Muscle layer of colon (tissue), 2 donors: ENCODE data around the gene SQSTM1.
"Not testable (repeated sequence)": the region's sequence is repeated elsewhere in the genome, so short reads cannot be mapped to it uniquely, and the experiment has no call there.

Experiments
- H3K27ac ChIP-seq: one replicate; pipeline ENCODE4 v1.7.0; 2013; ENCODE audit warnings: low read depth, mild to moderate bottlenecking, low read length, moderate library complexity
- H3K27me3 ChIP-seq, 2 donors: one replicate each; pipeline ENCODE4 v1.7.0; 2013; ENCODE audit warnings: low read length in 2 of 2, mild to moderate bottlenecking in 2 of 2; ENCODE audit not compliant: insufficient read depth in 2 of 2, control insufficient read depth in 1 of 2
- H3K36me3 ChIP-seq: one replicate; pipeline ENCODE4 v1.7.0; 2013; ENCODE audit warnings: mild to moderate bottlenecking, low read length; ENCODE audit not compliant: insufficient read depth
- H3K4me1 ChIP-seq: one replicate; pipeline ENCODE4 v1.7.0; 2013; ENCODE audit warnings: mild to moderate bottlenecking, low read length; ENCODE audit not compliant: insufficient read depth
- H3K4me3 ChIP-seq, 2 donors: one replicate each; pipeline ENCODE4 v1.7.0; 2013; ENCODE audit warnings: low read length in 2 of 2, low read depth in 1 of 2, mild to moderate bottlenecking in 1 of 2, moderate library complexity in 1 of 2
- H3K9ac ChIP-seq: one replicate; pipeline ENCODE4 v1.7.0; 2013; ENCODE audit warnings: low read length
- H3K9me3 ChIP-seq: one replicate; pipeline ENCODE4 v1.7.0; 2013; ENCODE audit warnings: mild to moderate bottlenecking, low read length
- donor health status: abdominal sarcoma.
- donor health status: Adenocarcinoma of cecum.

SQSTM1 gene

GRCh38 chr5:179866241-179867078 lies 45.8 kb downstream of the SQSTM1 start:
- Histone ChIP-seq H3K4me3 (no peak overlapping the region), H3K27me3 (no peaks in the 10 kb centered on the region), H3K9me3 (no peaks in the 10 kb centered on the region), H3K36me3 (peaks cover 36% of the 10 kb centered on the region), H3K27ac (no peak overlapping the region), H3K9ac (no peak overlapping the region), H3K4me1 (no peaks in the 10 kb centered on the region)

DNA sequence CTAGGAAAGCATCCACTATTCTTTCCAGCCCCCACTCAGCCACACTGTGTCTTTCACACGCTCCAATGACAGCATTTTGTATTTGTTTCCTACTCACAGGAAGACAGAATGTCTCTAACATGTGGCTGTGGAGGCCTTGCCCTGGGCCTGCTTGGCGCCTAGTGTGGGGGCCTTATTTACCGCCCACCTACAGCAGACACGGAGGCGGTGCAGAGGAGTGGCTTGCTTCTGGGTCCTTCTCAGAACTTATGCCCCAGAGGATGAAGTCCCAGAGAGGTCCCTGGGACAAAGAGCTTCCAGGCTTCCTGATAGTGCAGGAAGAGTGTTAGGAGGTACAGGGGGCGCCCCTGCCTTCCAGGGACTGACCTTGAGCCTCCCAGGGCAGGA lies 46.4 kb downstream of the SQSTM1 start:
- Histone ChIP-seq H3K27me3 (no peaks in the 10 kb centered on the region), H3K36me3 (peaks cover 38% of the 10 kb centered on the region), H3K9me3 (no peaks in the 10 kb centered on the region), H3K4me3 (no peak overlapping the region), H3K9ac (no peak overlapping the region), H3K4me1 (no peaks in the 10 kb centered on the region), H3K27ac (no peak overlapping the region)

- Histone ChIP-seq H3K9ac (no peak overlapping the region), H3K36me3 (peaks cover 42% of the 10 kb centered on the region), H3K27ac (no peak overlapping the region), H3K4me3 (no peak overlapping the region), H3K4me1 (no peaks in the 10 kb centered on the region), H3K9me3 (no peaks in the 10 kb centered on the region), H3K27me3 (no peaks in the 10 kb centered on the region)
These were observed 46.8 kb downstream of the SQSTM1 start for GRCh38 chr5:179867476-179867875.

GRCh38 chr5:179868541-179868940 lies 47.8 kb downstream of the SQSTM1 start:
- H3K9ac ChIP-seq = no peak overlapping the region
- H3K4me3 ChIP-seq = no peak overlapping the region
- no peaks in the 10 kb centered on the region for H3K27me3 ChIP-seq
- no peaks in the 10 kb centered on the region for H3K9me3 ChIP-seq
- H3K27ac ChIP-seq = no peak overlapping the region
- no peaks in the 10 kb centered on the region for H3K4me1 ChIP-seq
- peaks cover 53% of the 10 kb centered on the region for H3K36me3 ChIP-seq

DNA sequence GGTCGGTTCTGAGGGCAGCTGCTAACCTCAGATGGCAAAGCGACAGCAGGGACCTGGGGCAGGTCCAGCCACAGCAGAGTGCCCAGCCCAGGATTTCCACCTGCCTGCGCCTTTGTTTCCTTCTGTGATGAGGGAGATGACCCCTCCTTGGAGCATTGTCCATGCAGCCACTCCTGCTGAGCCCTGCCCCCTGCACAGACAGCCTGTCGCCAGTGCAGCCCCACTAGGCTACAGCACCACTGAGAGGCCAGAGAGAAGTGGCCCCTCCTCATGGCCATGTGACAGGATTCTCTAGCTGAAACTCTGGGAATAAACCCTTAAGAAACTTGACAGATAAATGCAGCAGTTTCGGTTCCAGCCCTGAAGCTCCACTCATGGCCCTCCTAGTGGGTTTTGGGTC lies 48.4 kb downstream of the SQSTM1 start:
- Histone ChIP-seq H3K27me3 (no peaks in the 10 kb centered on the region), H3K36me3 (peaks cover 53% of the 10 kb centered on the region)

DNA sequence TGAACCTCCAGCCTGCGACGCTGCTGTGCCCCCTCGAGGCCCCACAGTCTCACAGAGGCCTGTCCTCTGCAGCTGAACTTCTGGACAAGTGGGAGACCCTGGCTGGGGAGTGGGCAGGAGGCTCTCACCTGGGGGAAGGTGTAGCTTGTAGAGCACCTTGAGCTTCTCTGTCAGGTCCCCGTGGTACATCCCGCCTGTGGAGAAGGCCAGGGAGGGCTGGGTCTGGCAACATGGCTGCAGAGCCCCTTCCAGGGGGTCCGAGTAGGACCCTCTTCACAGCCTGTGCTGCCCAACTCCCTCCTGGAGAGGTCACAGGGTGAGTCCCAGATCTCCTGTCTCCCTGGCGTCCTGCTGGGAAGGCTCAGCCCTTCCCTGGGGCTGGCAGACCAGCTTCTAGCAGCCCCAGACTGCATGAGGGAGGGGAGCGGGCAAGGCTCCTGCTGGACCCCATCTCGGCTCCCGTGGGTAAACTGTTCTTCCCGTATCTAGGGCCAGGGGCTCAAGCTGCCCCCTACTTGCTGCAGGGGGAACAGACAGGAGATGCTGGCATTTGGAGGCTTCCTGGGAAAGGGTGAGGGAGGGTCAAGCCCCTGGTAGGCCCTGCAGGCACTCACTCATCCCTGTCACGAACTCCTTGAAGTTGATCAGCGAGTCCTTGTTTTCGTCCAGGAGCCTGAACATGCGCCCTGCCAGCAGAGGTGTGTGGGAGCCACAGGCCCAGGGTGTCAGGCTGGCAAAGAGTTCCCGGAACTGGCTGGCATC lies 49.1 kb downstream of the SQSTM1 start:
- Histone ChIP-seq H3K9ac (no peak overlapping the region), H3K4me3 (no peak overlapping the region), H3K4me1 (no peaks in the 10 kb centered on the region), H3K27ac (no peak overlapping the region), H3K36me3 (peaks cover 55% of the 10 kb centered on the region), H3K9me3 (no peaks in the 10 kb centered on the region), H3K27me3 (no peaks in the 10 kb centered on the region)

More for the DNA sequence above, 48.4 kb downstream of the SQSTM1 start:
- H3K9me3 ChIP-seq = no peaks in the 10 kb centered on the region
- no peak overlapping the region for H3K27ac ChIP-seq
- no peaks in the 10 kb centered on the region for H3K4me1 ChIP-seq
- no peak overlapping the region for H3K9ac ChIP-seq
- H3K4me3 ChIP-seq = no peak overlapping the region

DNA sequence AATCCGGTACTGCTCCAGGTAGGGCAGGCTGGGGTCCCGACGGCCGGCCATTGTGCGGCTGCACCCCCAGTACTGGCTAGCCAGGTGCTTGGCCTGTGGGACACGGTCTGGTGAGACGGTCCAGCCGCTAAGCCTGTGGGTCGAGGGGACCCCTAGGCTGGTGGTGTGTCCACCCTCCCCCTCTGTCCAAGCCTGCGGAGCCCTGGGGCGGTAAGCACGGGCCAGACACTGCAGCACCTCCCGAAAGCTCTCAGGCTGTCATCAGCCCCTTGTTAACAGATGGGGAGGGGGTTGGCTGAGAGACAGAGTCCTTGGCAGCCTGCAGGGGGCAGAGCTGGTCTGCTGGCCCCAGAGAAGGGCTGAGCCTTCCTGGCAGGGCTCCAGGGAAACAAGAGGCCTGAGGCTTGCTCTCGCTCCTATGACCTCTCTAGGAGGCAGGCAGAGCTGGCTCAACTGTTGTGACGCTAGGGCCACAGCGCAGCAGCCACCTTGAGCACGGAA lies 49.7 kb downstream of the SQSTM1 start:
- no peak overlapping the region for H3K27ac ChIP-seq
- H3K9ac ChIP-seq = no peak overlapping the region
- no peaks in the 10 kb centered on the region for H3K27me3 ChIP-seq
- no peak overlapping the region for H3K4me3 ChIP-seq
- no peaks in the 10 kb centered on the region for H3K4me1 ChIP-seq
- peaks cover 55% of the 10 kb centered on the region for H3K36me3 ChIP-seq
- H3K9me3 ChIP-seq = no peaks in the 10 kb centered on the region

- no peak overlapping the region for H3K9ac ChIP-seq
- H3K4me1 ChIP-seq = no peaks in the 10 kb centered on the region
- H3K4me3 ChIP-seq = no peak overlapping the region
- no peak overlapping the region for H3K27ac ChIP-seq
- peaks cover 55% of the 10 kb centered on the region for H3K36me3 ChIP-seq
- no peaks in the 10 kb centered on the region for H3K9me3 ChIP-seq
- no peaks in the 10 kb centered on the region for H3K27me3 ChIP-seq
These were observed 50.2 kb downstream of the SQSTM1 start for GRCh38 chr5:179870952-179871351.

DNA sequence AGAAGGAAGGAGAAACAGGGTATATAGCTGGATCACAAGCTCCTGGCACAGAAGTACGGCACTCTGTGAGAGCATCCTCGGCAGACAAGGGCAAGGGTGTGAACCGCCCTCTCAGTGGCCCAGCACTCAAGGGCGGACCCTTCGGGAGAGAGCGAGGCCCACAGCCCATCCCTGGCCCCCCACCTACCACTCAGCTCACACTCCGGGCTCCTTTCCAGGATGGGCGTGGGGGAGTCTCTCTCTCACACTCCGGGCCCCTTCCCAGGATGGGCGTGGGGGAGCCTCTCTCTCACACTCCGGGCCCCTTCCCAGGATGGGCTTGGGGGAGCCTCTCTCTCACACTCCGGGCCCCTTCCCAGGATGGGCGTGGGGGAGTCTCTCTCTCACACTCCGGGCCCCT lies 50.8 kb downstream of the SQSTM1 start:
- not testable (repeated sequence) for H3K9me3 ChIP-seq, H3K27me3 ChIP-seq, H3K4me1 ChIP-seq, H3K4me3 ChIP-seq, H3K9ac ChIP-seq, H3K27ac ChIP-seq
- peaks cover 53% of the 10 kb centered on the region for H3K36me3 ChIP-seq

- Histone ChIP-seq H3K4me1 (no peaks in the 10 kb centered on the region), H3K9me3 (no peaks in the 10 kb centered on the region), H3K27ac (no peak overlapping the region), H3K36me3 (peaks cover 47% of the 10 kb centered on the region), H3K4me3 (no peak overlapping the region), H3K27me3 (no peaks in the 10 kb centered on the region), H3K9ac (no peak overlapping the region)
These were observed 51.5 kb downstream of the SQSTM1 start for GRCh38 chr5:179872055-179872827.
